SK-N-SH (cell line): ENCODE results near the gene SLF2.

ENCODE experiments used
- EP300 ChIP-seq, 2 experiments: IDR thresholded peaks; 2 replicates each; pipeline versions ENCODE4 v1.4.0 to v1.6.1; 2012; ENCODE audit warnings: borderline replicate concordance in 1 of 2, low read depth in 1 of 2, low read length in 1 of 2
- GABPA ChIP-seq: IDR thresholded peaks from 2 replicates; pipeline ENCODE4 v1.4.0; 2012; ENCODE audit warnings: low read depth, mild to moderate bottlenecking
- MEF2A ChIP-seq: IDR thresholded peaks from 2 replicates; pipeline ENCODE4 v1.4.0; 2012; ENCODE audit warnings: low read depth, borderline replicate concordance
- MXI1 ChIP-seq: IDR thresholded peaks from 2 replicates; pipeline ENCODE4 v1.6.1; 2012; ENCODE audit warnings: mild to moderate bottlenecking, low read depth, low read length, improper control_type of control experiment
- PBX3 ChIP-seq: IDR thresholded peaks from 2 replicates; pipeline ENCODE4; 2012
- POLR2AphosphoS5 ChIP-seq: IDR thresholded peaks from 2 replicates; pipeline ENCODE4 v1.6.1; 2012; ENCODE audit warnings: low read depth, low read length
- RAD21 ChIP-seq: IDR thresholded peaks from 2 replicates; pipeline ENCODE4 v1.6.1; 2012; ENCODE audit warnings: mild to moderate bottlenecking, low read length
- RFX5 ChIP-seq: IDR thresholded peaks from 2 replicates; pipeline ENCODE4 v1.6.1; 2012; ENCODE audit warnings: mild to moderate bottlenecking, improper control_type of control experiment, low read length
- SMC3 ChIP-seq: IDR thresholded peaks from 2 replicates; pipeline ENCODE4 v1.6.1; 2012; ENCODE audit warnings: low read depth, low read length, improper control_type of control experiment
- TAF1 ChIP-seq: IDR thresholded peaks from 2 replicates; pipeline ENCODE4 v1.6.1; 2012; ENCODE audit warnings: low read depth, mild to moderate bottlenecking, low read length, moderate library complexity, borderline replicate concordance
- TCF12 ChIP-seq: IDR thresholded peaks from 2 replicates; pipeline ENCODE4 v1.4.0; 2012
- YY1 ChIP-seq: IDR thresholded peaks from 2 replicates; pipeline ENCODE4 v1.4.0; 2012; ENCODE audit warnings: low read depth, mild to moderate bottlenecking
- TF ChIP-seq, protein P1 (sequence below): fragments of 200-600 bp; sonication (generic); IDR thresholded peaks from 2 replicates; pipeline ENCODE4 v1.6.1; 2017; ENCODE audit warnings: antibody characterized with exemption, mild to moderate bottlenecking, moderate library complexity
- TF ChIP-seq, protein P2 (sequence below): IDR thresholded peaks from 2 replicates; pipeline ENCODE4 v1.4.0; 2012; ENCODE audit warnings: low read depth, borderline replicate concordance

- TF ChIP-seq POLR2AphosphoS5 (no peak), RAD21 (no peak), RFX5 (no peak), YY1 (no peak), TAF1 (no peak), MXI1 (no peak), MEF2A (no peak), PBX3 (no peak), TCF12 (no peak), GABPA (no peak), EP300 (IDR thresholded peaks at IDR 0.05; ENCODE audit: borderline replicate concordance in 1 of 2, low read depth in 1 of 2, low read length in 1 of 2) (no peak), SMC3 (no peak)
- TF ChIP-seq, protein P1, sequence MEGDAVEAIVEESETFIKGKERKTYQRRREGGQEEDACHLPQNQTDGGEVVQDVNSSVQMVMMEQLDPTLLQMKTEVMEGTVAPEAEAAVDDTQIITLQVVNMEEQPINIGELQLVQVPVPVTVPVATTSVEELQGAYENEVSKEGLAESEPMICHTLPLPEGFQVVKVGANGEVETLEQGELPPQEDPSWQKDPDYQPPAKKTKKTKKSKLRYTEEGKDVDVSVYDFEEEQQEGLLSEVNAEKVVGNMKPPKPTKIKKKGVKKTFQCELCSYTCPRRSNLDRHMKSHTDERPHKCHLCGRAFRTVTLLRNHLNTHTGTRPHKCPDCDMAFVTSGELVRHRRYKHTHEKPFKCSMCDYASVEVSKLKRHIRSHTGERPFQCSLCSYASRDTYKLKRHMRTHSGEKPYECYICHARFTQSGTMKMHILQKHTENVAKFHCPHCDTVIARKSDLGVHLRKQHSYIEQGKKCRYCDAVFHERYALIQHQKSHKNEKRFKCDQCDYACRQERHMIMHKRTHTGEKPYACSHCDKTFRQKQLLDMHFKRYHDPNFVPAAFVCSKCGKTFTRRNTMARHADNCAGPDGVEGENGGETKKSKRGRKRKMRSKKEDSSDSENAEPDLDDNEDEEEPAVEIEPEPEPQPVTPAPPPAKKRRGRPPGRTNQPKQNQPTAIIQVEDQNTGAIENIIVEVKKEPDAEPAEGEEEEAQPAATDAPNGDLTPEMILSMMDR = no peak
- TF ChIP-seq, protein P2, sequence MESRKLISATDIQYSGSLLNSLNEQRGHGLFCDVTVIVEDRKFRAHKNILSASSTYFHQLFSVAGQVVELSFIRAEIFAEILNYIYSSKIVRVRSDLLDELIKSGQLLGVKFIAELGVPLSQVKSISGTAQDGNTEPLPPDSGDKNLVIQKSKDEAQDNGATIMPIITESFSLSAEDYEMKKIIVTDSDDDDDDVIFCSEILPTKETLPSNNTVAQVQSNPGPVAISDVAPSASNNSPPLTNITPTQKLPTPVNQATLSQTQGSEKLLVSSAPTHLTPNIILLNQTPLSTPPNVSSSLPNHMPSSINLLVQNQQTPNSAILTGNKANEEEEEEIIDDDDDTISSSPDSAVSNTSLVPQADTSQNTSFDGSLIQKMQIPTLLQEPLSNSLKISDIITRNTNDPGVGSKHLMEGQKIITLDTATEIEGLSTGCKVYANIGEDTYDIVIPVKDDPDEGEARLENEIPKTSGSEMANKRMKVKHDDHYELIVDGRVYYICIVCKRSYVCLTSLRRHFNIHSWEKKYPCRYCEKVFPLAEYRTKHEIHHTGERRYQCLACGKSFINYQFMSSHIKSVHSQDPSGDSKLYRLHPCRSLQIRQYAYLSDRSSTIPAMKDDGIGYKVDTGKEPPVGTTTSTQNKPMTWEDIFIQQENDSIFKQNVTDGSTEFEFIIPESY = no peak
Observed at GRCh38 chr10:100899171-100899570, 13.6 kb upstream of the SLF2 start.
